Measurements from ENCODE around the gene HOTAIR. TPM values are rescaled to one million over a fixed set of nuclear protein-coding genes. Genes with fewer than 3 reads are reported as not detected.

Gene HOTAIR
- polyA plus RNA-seq, 1 experiment = 11.4 TPM

GRCh38 chr12:53944209-53944608 is 30.5 kb downstream of the HOTAIR start:
- H3K4me3 ChIP-seq (ENCODE audit: low read depth, low read length) = no peak overlapping the region
- TF ChIP-seq CTCF (IDR thresholded peaks at IDR 0.05; ENCODE audit: insufficient read depth, low read depth, low read length) = no peak
- CTCF ChIA-PET = no interaction called here
- DNase-seq (ENCODE audit: low read depth) = no peak
- POLR2A ChIA-PET = no interaction called here
- no peaks in the 10 kb centered on the region for H3K36me3 ChIP-seq (ENCODE audit: control insufficient read depth, insufficient read depth, low read length)
- H3K27me3 ChIP-seq (ENCODE audit: control insufficient read depth, insufficient read depth, low read length) = peaks cover 57% of the 10 kb centered on the region

GRCh38 chr12:53942467-53942997 is 32.2 kb downstream of the HOTAIR start:
- ChIA-PET CTCF (interaction anchor here (1.2 kb wide), 2 partner anchors 11 to 240 kb away, joined by 3 to 4 read pairs; no protein-coding TSS in a partner anchor), POLR2A (no interaction called here)
- H3K27me3 ChIP-seq (ENCODE audit: control insufficient read depth, insufficient read depth, low read length) = peaks cover 65% of the 10 kb centered on the region

GRCh38 chr12:53941750-53942149 is 33.0 kb downstream of the HOTAIR start:
- H3K36me3 ChIP-seq (ENCODE audit: control insufficient read depth, insufficient read depth, low read length) = no peaks in the 10 kb centered on the region
- H3K27me3 ChIP-seq (ENCODE audit: control insufficient read depth, insufficient read depth, low read length) = peaks cover 70% of the 10 kb centered on the region
- TF ChIP-seq CTCF (IDR thresholded peaks at IDR 0.05; ENCODE audit: insufficient read depth, low read depth, low read length) = no peak
- DNase-seq (ENCODE audit: low read depth) = no peak
- H3K4me3 ChIP-seq (ENCODE audit: low read depth, low read length) = no peak overlapping the region
- POLR2A ChIA-PET = no interaction called here
- CTCF ChIA-PET = interaction anchor here (1.2 to 1.3 kb wide), 3 partner anchors 12 to 266 kb away, joined by 3 to 4 read pairs (median 4); no protein-coding TSS in a partner anchor

More at GRCh38 chr12:53942467-53942997, 32.2 kb downstream of the HOTAIR start:
- Histone ChIP-seq H3K4me3 (ENCODE audit: low read depth, low read length) (no peak overlapping the region), H3K36me3 (ENCODE audit: control insufficient read depth, insufficient read depth, low read length) (no peaks in the 10 kb centered on the region)
- DNase-seq (ENCODE audit: low read depth) = no peak
- no peak for TF ChIP-seq CTCF (IDR thresholded peaks at IDR 0.05; ENCODE audit: insufficient read depth, low read depth, low read length)

GRCh38 chr12:53941187-53941586 is 33.6 kb downstream of the HOTAIR start:
- no peak for TF ChIP-seq CTCF (IDR thresholded peaks at IDR 0.05; ENCODE audit: insufficient read depth, low read depth, low read length)
- no peaks in the 10 kb centered on the region for H3K36me3 ChIP-seq (ENCODE audit: control insufficient read depth, insufficient read depth, low read length)
- H3K27me3 ChIP-seq (ENCODE audit: control insufficient read depth, insufficient read depth, low read length) = peaks cover 69% of the 10 kb centered on the region
- CTCF ChIA-PET = interaction anchor here (1.2 to 1.3 kb wide), 3 partner anchors 12 to 266 kb away, joined by 3 to 4 read pairs (median 4); no protein-coding TSS in a partner anchor
- H3K4me3 ChIP-seq (ENCODE audit: low read depth, low read length) = no peak overlapping the region
- POLR2A ChIA-PET = no interaction called here
- DNase-seq (ENCODE audit: low read depth) = no peak

GRCh38 chr12:53940443-53941014 is 34.2 kb downstream of the HOTAIR start:
- Histone ChIP-seq H3K4me3 (ENCODE audit: low read depth, low read length) (peak overlapping the region; percentile 44; the same call in 1 of the 2 replicates), H3K36me3 (ENCODE audit: control insufficient read depth, insufficient read depth, low read length) (no peaks in the 10 kb centered on the region), H3K27me3 (ENCODE audit: control insufficient read depth, insufficient read depth, low read length) (peaks cover 69% of the 10 kb centered on the region)
- DNase-seq (ENCODE audit: low read depth) = no peak
- CTCF ChIA-PET = interaction anchor here (1.3 kb wide), 1 partner anchor 267 kb away, joined by 4 read pairs; no protein-coding TSS in a partner anchor
- TF ChIP-seq CTCF (IDR thresholded peaks at IDR 0.05; ENCODE audit: insufficient read depth, low read depth, low read length) = no peak
- POLR2A ChIA-PET = interaction anchor here (0.6 kb wide), 1 partner anchor 14 kb away, joined by 8 read pairs; the partner anchor contains the start of gene HOXC12

All from BJ (cell line).